IPS-NIHi7 (cell line): ENCODE results near the gene RBM18.

Experiments
- DNase-seq: peaks from one replicate; pipeline ENCODE4 v3.0.0; 2012; ENCODE audit warnings: mixed read lengths; ENCODE audit errors: extremely low spot score

The RBM18 gene

GRCh38 chr9:122222791-122223190, 41.8 kb downstream of the RBM18 start:
- DNase-seq: no peak

GRCh38 chr9:122221183-122221811, 43.3 kb downstream of the RBM18 start:
- peak; percentile 60 for DNase-seq

- no peak for DNase-seq
Measured at GRCh38 chr9:122220673-122221182, 43.9 kb downstream of the RBM18 start.

- DNase-seq: no peak
Measured at GRCh38 chr9:122219856-122220672, 44.6 kb downstream of the RBM18 start.

- DNase-seq: no peak
Measured at GRCh38 chr9:122218935-122219855, 45.4 kb downstream of the RBM18 start.

GRCh38 chr9:122218071-122218934, 46.3 kb downstream of the RBM18 start:
- DNase-seq: no peak

- DNase-seq: no peak
Measured at GRCh38 chr9:122217640-122218039, 47.0 kb downstream of the RBM18 start.

GRCh38 chr9:122216798-122217418, 47.7 kb downstream of the RBM18 start:
- DNase-seq: no peak

- DNase-seq: no peak
Measured at GRCh38 chr9:122216138-122216797, 48.4 kb downstream of the RBM18 start.

GRCh38 chr9:122215663-122216062, 49.0 kb downstream of the RBM18 start:
- no peak for DNase-seq

- DNase-seq: no peak
Measured at GRCh38 chr9:122214507-122214906, 50.1 kb downstream of the RBM18 start.

GRCh38 chr9:122213589-122214413, 50.8 kb downstream of the RBM18 start:
- peak; percentile 99 for DNase-seq

GRCh38 chr9:122213102-122213588, 51.5 kb downstream of the RBM18 start:
- DNase-seq: no peak

GRCh38 chr9:122212473-122213004, 52.1 kb downstream of the RBM18 start:
- DNase-seq: no peak

GRCh38 chr9:122209451-122209850, 55.2 kb downstream of the RBM18 start:
- DNase-seq: no peak

GRCh38 chr9:122207096-122207495, 57.5 kb downstream of the RBM18 start:
- no peak for DNase-seq

- DNase-seq: peak; percentile 7
Measured at GRCh38 chr9:122206118-122207046, 58.3 kb downstream of the RBM18 start.

- DNase-seq: no peak
Measured at GRCh38 chr9:122205176-122205575, 59.5 kb downstream of the RBM18 start.
